Neural cell (in vitro differentiated cells): ENCODE measurements around the gene GNG7. TPM values are rescaled to one million over a fixed set of nuclear protein-coding genes. Genes with fewer than 3 reads are reported as not detected.

Experiments used
- H2AFZ ChIP-seq: fragments of 200-600, 300-800 bp; sonication (generic), shearing (Covaris generic); 2 replicates; pipeline ENCODE4 v1.6.0; 2014; ENCODE audit warnings: low read depth, mild to moderate bottlenecking, antibody characterized with exemption, low read length, moderate library complexity
- H3F3A ChIP-seq: fragments of 200-600 bp; shearing (Covaris generic); 2 replicates; pipeline ENCODE4 v1.6.1; 2016; ENCODE audit warnings: mild to moderate bottlenecking, moderate library complexity, mixed read lengths, antibody characterized with exemption, low read length; ENCODE audit not compliant: insufficient read depth, poor library complexity, severe bottlenecking
- H3K27ac ChIP-seq: fragments of 200-600, 300-800 bp; sonication (generic), shearing (Covaris generic); 2 replicates; pipeline ENCODE4 v1.5.1; 2014; ENCODE audit warnings: mild to moderate bottlenecking, low read length, moderate library complexity
- H3K27me3 ChIP-seq: fragments of 300-800, 200-600 bp; sonication (generic), shearing (Covaris generic); 2 replicates; pipeline ENCODE4 v1.6.0; 2014; ENCODE audit warnings: mild to moderate bottlenecking, low read depth, low read length, moderate library complexity; ENCODE audit not compliant: insufficient read depth
- H3K36me3 ChIP-seq: fragments of 300-800, 200-600 bp; sonication (generic), shearing (Covaris generic); 2 replicates; pipeline ENCODE4 v1.5.1; 2014; ENCODE audit warnings: mild to moderate bottlenecking, antibody characterized with exemption, low read length, moderate library complexity; ENCODE audit not compliant: insufficient read depth
- H3K4me2 ChIP-seq: fragments of 300-800, 200-600 bp; sonication (generic), shearing (Covaris generic); 2 replicates; pipeline ENCODE4 v1.6.0; 2014; ENCODE audit warnings: mild to moderate bottlenecking, low read length
- H3K4me3 ChIP-seq: fragments of 300-800, 200-600 bp; sonication (generic), shearing (Covaris generic); 2 replicates; pipeline ENCODE4 v1.5.1; 2014; ENCODE audit warnings: mild to moderate bottlenecking, low read length, moderate library complexity
- H3K79me2 ChIP-seq: fragments of 200-600 bp; shearing (Covaris generic); replicated peaks from 2 replicates; pipeline ENCODE4 v1.6.0; 2014; ENCODE audit warnings: mild to moderate bottlenecking, low read length, moderate library complexity; ENCODE audit not compliant: insufficient read depth
- H3K9ac ChIP-seq: fragments of 300-800, 200-600 bp; sonication (generic), shearing (Covaris generic); 2 replicates; pipeline ENCODE4 v1.6.1; 2016; ENCODE audit warnings: mild to moderate bottlenecking, low read length, mixed read lengths
- H3K9me2 ChIP-seq: fragments of 200-600 bp; shearing (Covaris generic); 2 replicates; pipeline ENCODE4 v1.6.1; 2016; ENCODE audit warnings: mild to moderate bottlenecking, low read length, mixed read lengths; ENCODE audit not compliant: insufficient read depth
- H3K9me3 ChIP-seq: fragments of 200-600, 300-800 bp; sonication (generic), shearing (Covaris generic); 2 replicates; pipeline ENCODE4 v1.6.1; 2016; ENCODE audit warnings: mild to moderate bottlenecking, mixed run types, low read length, moderate library complexity, mixed read lengths
- H4K20me1 ChIP-seq: fragments of 200-600 bp; shearing (Covaris generic); 2 replicates; pipeline ENCODE4 v1.6.1; 2016; ENCODE audit warnings: mild to moderate bottlenecking, mixed run types; ENCODE audit not compliant: insufficient read depth
- EP300 ChIP-seq: fragments of 450-650 bp; conservative IDR thresholded peaks from 2 replicates; pipeline ENCODE4 v1.6.1; 2014; ENCODE audit warnings: antibody characterized with exemption, mild to moderate bottlenecking, moderate library complexity; ENCODE audit not compliant: poor library complexity, severe bottlenecking
- EZH2 ChIP-seq: fragments of 200-600, 300-800 bp; shearing (Covaris generic), sonication (generic); IDR thresholded peaks from 2 replicates; pipeline ENCODE4 v1.6.1; 2014; ENCODE audit warnings: antibody characterized with exemption, low read length, borderline replicate concordance, mild to moderate bottlenecking; ENCODE audit not compliant: insufficient read depth, poor library complexity, severe bottlenecking
- MXI1 ChIP-seq: fragments of 450-650 bp; conservative IDR thresholded peaks from 2 replicates; pipeline ENCODE4 v1.6.1; 2014; ENCODE audit warnings: antibody characterized with exemption, mild to moderate bottlenecking; ENCODE audit not compliant: poor library complexity, severe bottlenecking
- POLR2AphosphoS5 ChIP-seq: IDR thresholded peaks from 2 replicates; pipeline ENCODE4 v1.6.1; 2012
- RAD21 ChIP-seq: fragments of 450-650 bp; conservative IDR thresholded peaks from 2 replicates; pipeline ENCODE4 v1.6.1; 2014; ENCODE audit warnings: antibody characterized with exemption, mild to moderate bottlenecking, moderate library complexity
- REST ChIP-seq: IDR thresholded peaks from 2 replicates; pipeline ENCODE4 v1.6.1; 2012; ENCODE audit warnings: borderline replicate concordance
- SMC3 ChIP-seq: fragments of 450-650 bp; conservative IDR thresholded peaks from 2 replicates; pipeline ENCODE4 v1.6.1; 2014; ENCODE audit warnings: antibody characterized with exemption, mild to moderate bottlenecking, moderate library complexity; ENCODE audit not compliant: poor library complexity
- TAF1 ChIP-seq: IDR thresholded peaks from 2 replicates; pipeline ENCODE4 v1.6.1; 2012; ENCODE audit warnings: low read depth
- polyA plus RNA-seq: library from polyadenylated mRNA; depleted of rRNA; stranded (reverse); fragments of >200 nt; gene quantifications from 2 replicates; pipeline ENCODE4 v1.2.3, GENCODE V29; 2014
- TF ChIP-seq, protein P1 (sequence below): fragments of 450-650 bp; IDR thresholded peaks from 2 replicates; pipeline ENCODE4 v1.5.1; 2014; ENCODE audit warnings: antibody characterized with exemption, mild to moderate bottlenecking, moderate library complexity; ENCODE audit not compliant: poor library complexity, severe bottlenecking

GNG7 gene
- polyA plus RNA-seq, 1 donor from 2014 or later = 3.0 TPM

DNA sequence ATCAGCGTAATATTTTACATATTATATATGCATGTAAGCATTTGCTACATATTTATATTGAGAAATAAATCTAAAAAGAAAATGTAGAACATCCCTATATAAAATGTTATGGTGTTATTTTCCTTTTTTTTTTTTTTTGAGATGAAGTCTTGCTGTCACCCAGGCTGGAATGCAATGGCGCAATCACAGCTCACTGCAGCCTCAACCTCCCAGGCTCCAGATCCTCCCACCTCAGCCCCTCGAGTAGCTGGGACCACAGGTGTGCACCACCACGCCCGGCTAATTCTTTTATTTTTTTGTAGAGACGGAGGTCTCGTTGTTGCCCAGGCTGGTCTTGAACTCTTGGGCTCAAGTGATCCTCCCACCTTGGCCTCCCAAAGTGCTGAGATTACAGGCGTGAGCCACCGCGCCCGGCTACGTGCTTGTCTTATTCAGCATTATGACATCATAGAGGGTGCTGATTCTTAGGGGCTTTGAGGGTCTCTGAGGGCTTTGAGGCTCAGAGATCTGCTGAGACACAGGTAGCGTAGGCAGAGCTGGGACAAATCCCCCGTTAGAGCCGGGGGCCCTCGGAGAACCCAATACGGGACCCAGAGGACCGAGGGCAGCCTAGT, 124.7 kb downstream of the GNG7 start:
- no peak overlapping the region for H3K4me3 ChIP-seq
- no peak overlapping the region for H3K4me2 ChIP-seq
- TF ChIP-seq EZH2 (no peak), TAF1 (no peak), EP300 (no peak), RAD21 (no peak), SMC3 (no peak), POLR2AphosphoS5 (no peak), MXI1 (no peak), REST (no peak)
- TF ChIP-seq, protein P1, sequence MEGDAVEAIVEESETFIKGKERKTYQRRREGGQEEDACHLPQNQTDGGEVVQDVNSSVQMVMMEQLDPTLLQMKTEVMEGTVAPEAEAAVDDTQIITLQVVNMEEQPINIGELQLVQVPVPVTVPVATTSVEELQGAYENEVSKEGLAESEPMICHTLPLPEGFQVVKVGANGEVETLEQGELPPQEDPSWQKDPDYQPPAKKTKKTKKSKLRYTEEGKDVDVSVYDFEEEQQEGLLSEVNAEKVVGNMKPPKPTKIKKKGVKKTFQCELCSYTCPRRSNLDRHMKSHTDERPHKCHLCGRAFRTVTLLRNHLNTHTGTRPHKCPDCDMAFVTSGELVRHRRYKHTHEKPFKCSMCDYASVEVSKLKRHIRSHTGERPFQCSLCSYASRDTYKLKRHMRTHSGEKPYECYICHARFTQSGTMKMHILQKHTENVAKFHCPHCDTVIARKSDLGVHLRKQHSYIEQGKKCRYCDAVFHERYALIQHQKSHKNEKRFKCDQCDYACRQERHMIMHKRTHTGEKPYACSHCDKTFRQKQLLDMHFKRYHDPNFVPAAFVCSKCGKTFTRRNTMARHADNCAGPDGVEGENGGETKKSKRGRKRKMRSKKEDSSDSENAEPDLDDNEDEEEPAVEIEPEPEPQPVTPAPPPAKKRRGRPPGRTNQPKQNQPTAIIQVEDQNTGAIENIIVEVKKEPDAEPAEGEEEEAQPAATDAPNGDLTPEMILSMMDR = no peak
- H3K36me3 ChIP-seq = no peaks in the 10 kb centered on the region
- no peaks in the 10 kb centered on the region for H3K79me2 ChIP-seq
- peaks cover 14% of the 10 kb centered on the region for H3K27me3 ChIP-seq
- no peaks in the 10 kb centered on the region for H3F3A ChIP-seq
- H2AFZ ChIP-seq = no peak overlapping the region
- H3K9me2 ChIP-seq = no peaks in the 10 kb centered on the region
- no peaks in the 10 kb centered on the region for H3K9me3 ChIP-seq
- H3K27ac ChIP-seq = no peak overlapping the region
- no peaks in the 10 kb centered on the region for H4K20me1 ChIP-seq
- no peak overlapping the region for H3K9ac ChIP-seq

DNA sequence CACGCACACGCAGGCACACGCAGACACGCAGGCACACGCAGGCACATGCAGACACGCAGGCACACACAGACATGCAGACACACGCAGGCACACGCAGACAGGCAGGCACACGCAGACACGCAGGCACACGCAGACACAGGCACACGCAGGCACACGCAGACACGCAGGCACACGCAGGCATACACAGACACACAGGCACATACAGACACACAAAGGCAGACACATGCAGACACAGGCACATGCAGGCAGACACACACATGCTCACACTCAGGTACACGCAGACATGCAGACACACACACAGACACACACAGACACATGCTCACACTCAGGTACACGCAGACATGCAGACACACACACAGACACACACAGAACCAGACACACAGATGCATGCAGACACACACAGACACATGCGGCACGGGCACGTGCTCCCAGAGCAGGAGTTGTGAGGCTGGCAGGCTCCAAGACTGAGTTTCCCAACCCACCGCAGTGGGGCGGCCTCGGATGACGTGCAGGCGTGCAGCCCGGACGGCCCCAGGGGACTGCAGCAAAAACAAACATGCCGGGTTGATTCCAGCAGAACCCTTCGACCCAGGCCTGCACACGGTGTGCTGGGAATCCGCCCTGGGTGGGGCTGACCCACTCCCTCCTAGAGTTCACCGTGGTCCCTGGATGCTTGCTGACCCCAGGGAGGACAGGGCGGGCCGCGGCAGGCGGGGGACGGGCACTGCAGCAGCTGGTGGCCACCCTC, 126.6 kb downstream of the GNG7 start:
- no peaks in the 10 kb centered on the region for H3F3A ChIP-seq
- TF ChIP-seq EP300 = no peak
- TF ChIP-seq POLR2AphosphoS5 = no peak
- no peak for TF ChIP-seq MXI1
- TF ChIP-seq EZH2 = no peak
- no peak for TF ChIP-seq TAF1
- no peak for TF ChIP-seq SMC3
- no peak for TF ChIP-seq RAD21
- TF ChIP-seq REST = no peak
- TF ChIP-seq, protein P1 = no peak
- peaks cover 14% of the 10 kb centered on the region for H3K27me3 ChIP-seq
- no peak overlapping the region for H3K27ac ChIP-seq
- H4K20me1 ChIP-seq = no peaks in the 10 kb centered on the region
- no peaks in the 10 kb centered on the region for H3K79me2 ChIP-seq
- H3K9me2 ChIP-seq = no peaks in the 10 kb centered on the region
- no peak overlapping the region for H3K4me2 ChIP-seq
- H3K4me3 ChIP-seq = no peak overlapping the region
- H2AFZ ChIP-seq = no peak overlapping the region
- no peaks in the 10 kb centered on the region for H3K36me3 ChIP-seq
- no peak overlapping the region for H3K9ac ChIP-seq
- no peaks in the 10 kb centered on the region for H3K9me3 ChIP-seq
